Suprapubic skin (tissue), 4 donors: ENCODE measurements around the gene NFATC3.

ENCODE experiments used
- CTCF ChIP-seq, 2 donors: fragments of 200-600 bp in 1 of 2; fragments of 450-650 bp in 1 of 2; sonication (generic) in 1 of 2; IDR thresholded peaks; one replicate each; pipeline ENCODE4 v1.5.1; 2016 to 2019; ENCODE audit warnings: antibody characterized with exemption in 2 of 2, mild to moderate bottlenecking in 1 of 2, moderate library complexity in 1 of 2
- EP300 ChIP-seq: sonication (generic); formaldehyde crosslinking; IDR thresholded peaks from one replicate; pipeline ENCODE4 v1.6.1; 2017; ENCODE audit warnings: antibody characterized with exemption
- POLR2AphosphoS5 ChIP-seq, 3 donors: sonication (generic); formaldehyde crosslinking; IDR thresholded peaks; one replicate each; pipeline ENCODE4 v1.6.1; 2017; ENCODE audit warnings: antibody characterized with exemption in 3 of 3

GRCh38 chr16:68073902-68074760, 11.0 kb upstream of the NFATC3 start:
- TF ChIP-seq POLR2AphosphoS5 (IDR thresholded peaks at IDR 0.05) (no peak), EP300 (no peak), CTCF (IDR thresholded peaks at IDR 0.05) (no peak)
